Measurements from ENCODE around the gene SPSB1.

The SPSB1 gene

GRCh38 chr1:9416506-9416905 lies 123.8 kb downstream of the SPSB1 start:
- TF ChIP-seq CTCF (IDR thresholded peaks at IDR 0.05) = no peak

DNA sequence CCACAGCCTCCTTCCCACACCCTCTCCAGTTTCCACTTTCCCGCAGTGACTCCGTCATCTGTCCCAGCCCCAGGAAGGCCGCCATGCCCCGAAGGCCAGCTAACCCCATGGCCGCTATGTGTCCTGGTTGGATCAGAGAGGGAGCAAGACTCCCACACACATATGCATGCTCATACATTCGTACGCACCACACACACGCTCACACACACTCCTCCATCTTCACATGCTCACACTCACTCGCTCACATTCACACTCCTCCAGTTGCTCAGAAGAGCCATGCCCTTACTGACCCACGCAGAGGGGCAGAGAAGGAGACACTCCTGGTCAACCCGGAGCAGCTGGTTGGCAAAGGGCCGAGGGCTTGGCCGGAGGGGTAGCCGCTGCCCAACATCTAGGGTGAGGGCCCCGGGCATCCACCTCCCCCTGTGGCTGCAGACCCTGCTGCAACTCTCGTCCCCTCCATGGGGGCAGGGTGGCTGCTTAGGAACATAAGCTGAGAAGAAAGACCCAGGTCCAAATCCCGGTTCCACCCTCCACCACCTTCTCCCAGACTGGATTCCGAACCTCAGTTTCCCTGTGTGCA lies 124.3 kb downstream of the SPSB1 start:
- no peak for TF ChIP-seq CTCF (IDR thresholded peaks at IDR 0.05)

DNA sequence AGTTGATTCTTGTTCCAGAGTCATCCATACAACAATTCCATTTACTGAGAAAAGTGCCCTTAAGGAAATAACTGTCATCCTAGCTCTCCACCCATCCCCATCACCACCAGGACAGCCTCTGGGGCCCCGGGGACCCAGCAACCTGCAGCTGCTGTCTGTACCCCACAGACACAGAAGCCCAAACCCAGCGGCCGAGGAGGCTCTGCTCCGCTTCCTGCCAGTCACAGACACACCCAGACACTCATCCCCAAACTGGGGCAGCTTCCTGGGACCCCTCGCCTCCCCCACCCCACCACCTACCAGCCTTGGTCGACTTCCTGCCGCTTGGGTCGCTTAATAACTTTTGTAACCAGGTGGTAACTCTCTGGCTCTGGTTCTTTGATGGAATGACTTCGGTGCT lies 125.0 kb downstream of the SPSB1 start:
- no peak for TF ChIP-seq CTCF (IDR thresholded peaks at IDR 0.05)

GRCh38 chr1:9418851-9419250 lies 126.2 kb downstream of the SPSB1 start:
- TF ChIP-seq CTCF (IDR thresholded peaks at IDR 0.05) = no peak
